B cell (primary cell): ENCODE data around the gene GPR158.

Experiments
- CTCF ChIP-seq: fragments of 200-600 bp; IDR thresholded peaks from one replicate; pipeline ENCODE4 v1.8.0; 2022; ENCODE audit warnings: antibody characterized with exemption, mild to moderate bottlenecking
- EZH2 ChIP-seq: IDR thresholded peaks from 2 replicates; pipeline ENCODE4 v1.6.1; 2012; ENCODE audit warnings: borderline replicate concordance, low read depth, mild to moderate bottlenecking, moderate library complexity, low read length; ENCODE audit not compliant: insufficient read depth, poor library complexity, severe bottlenecking

GRCh38 chr10:25487266-25487665 is 312.5 kb downstream of the GPR158 start:
- no peak for TF ChIP-seq EZH2
- no peak for TF ChIP-seq CTCF
